DMS 273 (cell line): ENCODE results near the gene MACROD2.
"Not testable (repeated sequence)": the region's sequence is repeated elsewhere in the genome, so short reads cannot be mapped to it uniquely, and the experiment has no call there.

Source experiments
- DNase-seq: peaks from one replicate; lab custom pipeline; 2025; ENCODE audit not compliant: unreplicated experiment; lab: John Stamatoyannopoulos, UW

The MACROD2 gene

DNA sequence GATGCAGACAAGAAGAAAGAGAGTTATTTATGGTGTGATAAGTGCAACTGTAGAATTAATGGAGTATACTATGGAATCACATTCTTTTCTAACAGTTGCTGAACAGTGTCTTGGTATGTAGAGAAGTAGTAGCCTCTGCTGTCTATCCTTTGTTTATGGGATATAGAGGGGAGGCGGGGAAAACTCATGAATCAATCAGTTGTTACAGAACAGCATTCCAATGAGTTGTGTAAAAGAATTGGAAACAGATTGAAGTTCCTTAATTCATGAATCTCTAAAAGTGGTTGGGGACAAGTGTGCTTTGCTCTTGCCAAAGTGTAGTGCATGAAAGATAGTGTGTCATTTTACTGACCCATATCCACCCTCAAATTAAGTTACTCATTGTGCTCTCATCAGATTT is 264.4 kb downstream of the MACROD2 start:
- DNase-seq = no peak

- no peak for DNase-seq
Measured at GRCh38 chr20:14260367-14260766, 265.1 kb downstream of the MACROD2 start.

DNA sequence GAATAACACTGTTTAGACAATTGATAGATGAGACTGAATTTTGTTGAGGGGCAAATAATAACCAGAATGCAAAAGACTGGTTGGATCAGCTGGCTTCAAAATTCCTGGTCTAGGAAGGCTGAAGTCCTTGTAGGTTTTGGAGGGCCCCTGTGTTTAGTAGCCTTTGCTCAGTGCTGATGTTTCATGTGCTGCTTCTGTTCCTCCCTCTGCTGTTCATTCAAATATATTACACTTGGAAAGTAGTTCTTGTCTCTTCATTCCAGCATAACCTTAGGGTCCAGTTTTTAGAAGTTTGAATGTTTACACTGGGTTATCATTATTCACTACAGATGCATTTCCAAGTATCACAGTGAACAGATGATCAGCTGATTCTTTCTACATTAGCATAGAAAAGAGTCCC is 269.6 kb downstream of the MACROD2 start:
- peak; percentile 18 for DNase-seq

DNA sequence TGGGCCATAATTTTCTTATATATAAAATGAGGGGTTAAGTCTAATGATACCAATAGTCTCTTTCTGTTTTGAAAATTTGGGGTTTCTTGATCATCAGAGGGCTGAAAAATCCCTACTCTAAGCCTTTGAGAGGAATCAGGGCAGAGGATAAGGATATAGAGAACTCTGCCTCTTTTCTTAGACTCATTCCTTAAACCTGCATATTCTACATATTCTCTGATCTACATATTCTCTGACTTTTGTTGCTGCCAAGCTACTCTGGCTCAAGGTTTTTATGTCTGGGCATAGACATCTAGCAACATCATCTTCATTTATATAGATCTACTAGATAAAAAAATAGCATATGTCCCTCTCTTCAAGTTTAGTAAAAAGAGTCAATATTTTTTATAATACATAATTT is 270.9 kb downstream of the MACROD2 start:
- no peak for DNase-seq

GRCh38 chr20:14270751-14271150 is 275.4 kb downstream of the MACROD2 start:
- not testable (repeated sequence) for DNase-seq

GRCh38 chr20:14282140-14282539 is 286.8 kb downstream of the MACROD2 start:
- DNase-seq = no peak

DNA sequence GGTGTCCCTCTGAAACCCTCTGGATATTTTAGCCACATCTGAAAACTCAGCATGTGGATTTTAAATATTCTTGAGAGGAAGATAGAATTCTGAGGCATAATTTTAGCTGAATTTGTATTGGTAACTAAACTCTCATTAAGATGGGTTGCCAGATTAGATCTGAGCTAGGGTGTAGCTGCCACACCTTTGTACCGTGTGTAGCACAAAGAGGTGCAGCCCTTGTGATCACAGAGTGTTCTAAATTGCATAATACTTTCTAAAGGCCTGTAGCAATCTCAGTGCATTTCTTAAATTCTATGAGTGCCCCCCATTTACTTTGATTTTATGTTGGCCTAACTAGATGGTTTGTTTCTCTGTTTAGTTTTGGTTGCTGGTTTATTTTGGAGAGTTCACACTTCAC is 289.1 kb downstream of the MACROD2 start:
- no peak for DNase-seq

GRCh38 chr20:14288341-14289330 is 293.3 kb downstream of the MACROD2 start:
- DNase-seq = no peak

DNA sequence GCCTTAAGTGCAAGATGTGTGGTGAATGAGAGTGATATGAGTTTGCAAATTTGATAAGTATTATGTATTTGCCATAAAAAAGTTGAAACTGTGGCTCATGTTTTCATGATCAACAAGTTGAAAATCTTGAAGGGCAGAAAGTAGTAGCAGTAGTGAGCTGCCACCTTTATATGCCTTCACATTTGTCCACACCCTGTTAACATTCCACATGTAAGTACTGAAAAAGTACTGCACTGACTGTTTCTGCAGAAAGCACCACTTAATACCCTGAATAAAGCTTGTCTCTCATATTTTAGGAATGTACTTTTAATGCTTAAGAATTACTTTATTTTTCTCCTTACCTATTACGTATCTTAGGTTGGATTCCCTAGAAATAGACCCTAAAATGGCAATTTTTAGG is 296.2 kb downstream of the MACROD2 start:
- DNase-seq = no peak

DNA sequence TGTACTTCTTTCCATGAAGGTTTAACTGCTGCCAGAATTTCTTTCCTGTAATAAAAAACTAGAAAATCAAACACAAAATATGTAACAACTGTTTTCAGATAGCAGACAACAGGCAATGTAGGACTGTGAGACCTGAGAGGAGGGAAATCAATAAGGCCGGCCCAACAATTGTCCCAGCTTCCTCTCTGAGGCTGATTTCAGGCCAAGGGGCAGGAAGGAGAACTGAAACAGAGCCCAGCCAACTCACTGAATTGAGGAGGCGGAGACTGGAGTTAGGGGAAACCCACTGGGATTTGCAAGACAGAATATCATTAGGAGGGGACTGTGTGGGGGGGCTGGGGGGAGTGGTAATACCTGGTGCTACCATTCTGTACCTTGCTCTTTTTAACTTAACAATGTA is 299.9 kb downstream of the MACROD2 start:
- no peak for DNase-seq

DNA sequence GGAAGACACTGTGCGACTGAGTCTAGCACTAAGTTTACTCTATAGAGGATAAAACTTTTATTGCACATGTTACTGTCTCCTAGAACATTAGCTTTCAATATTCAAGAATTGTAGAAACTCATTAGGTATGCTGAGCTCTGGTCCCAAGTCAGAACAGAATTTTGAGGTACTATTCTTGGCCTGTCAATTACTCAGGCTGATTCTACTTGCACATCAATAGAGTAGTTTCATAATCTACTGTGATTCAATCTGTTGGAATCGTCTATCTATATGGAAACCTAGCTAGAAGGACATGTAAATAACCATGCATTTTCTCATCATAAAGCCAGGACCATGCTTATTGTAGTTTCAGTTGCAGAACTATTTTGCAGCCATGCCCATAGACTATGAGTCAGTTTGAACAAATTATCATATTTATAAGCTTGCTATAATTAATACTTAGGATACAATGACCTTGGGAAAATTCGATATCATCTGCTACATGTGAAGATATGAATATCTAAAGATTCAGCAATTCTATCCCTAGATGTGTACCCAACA is 300.5 kb downstream of the MACROD2 start:
- DNase-seq = no peak

DNA sequence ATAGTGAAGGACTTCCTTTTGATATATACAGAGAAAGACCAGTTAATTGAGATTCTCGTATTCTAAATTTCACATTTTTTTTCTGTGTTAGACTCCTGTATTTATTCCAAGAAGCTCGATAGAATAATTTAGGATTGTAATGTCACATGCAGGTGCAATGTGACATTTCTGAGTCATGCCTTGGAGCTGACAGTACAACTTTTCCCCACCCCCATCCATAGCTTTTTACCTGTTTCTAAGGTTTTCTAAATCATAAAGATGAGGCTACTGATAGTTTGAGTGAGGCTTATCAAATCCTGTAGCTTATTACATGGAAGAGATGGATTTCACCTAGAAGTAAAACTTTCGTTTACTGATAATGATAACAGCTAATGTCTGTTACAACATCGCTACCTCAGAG is 304.5 kb downstream of the MACROD2 start:
- DNase-seq = no peak

GRCh38 chr20:14303106-14303505 is 307.8 kb downstream of the MACROD2 start:
- DNase-seq = no peak

DNA sequence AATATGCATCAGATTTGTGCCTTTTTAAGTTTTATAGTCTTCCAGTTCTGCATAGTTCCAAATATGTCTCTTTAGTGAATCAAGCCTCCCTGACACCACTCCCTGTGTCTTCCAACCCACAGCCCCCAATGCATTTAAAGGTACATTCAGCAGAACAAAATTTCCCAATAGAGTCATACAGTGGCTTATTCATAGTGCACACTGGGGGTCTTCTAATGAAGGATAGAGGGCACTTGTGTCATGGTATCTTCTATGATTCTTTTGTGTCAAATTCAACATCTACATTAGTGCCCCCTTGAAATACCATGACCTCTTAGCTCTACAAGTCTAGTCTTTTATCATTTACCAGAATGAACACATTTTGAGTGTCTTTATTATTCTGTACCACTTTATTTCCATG is 308.3 kb downstream of the MACROD2 start:
- DNase-seq = no peak

DNA sequence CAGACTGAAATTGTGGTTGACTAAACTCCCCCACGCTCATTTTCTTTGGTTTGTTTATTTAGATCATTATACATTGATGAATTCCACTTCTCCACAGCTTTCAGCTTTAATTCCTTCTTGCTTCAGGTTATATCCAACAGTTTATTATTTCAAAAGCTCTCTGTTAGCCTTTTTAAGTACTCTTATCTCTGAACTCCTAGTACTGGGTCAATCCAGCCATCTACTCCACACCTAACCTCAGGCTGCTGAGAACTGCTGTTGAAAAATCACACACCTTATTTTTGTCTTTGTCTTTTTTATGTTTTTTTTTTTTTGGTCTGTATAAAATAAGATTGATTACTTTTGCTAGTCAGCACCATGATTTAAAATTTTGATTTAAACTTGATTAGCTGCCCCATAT is 309.2 kb downstream of the MACROD2 start:
- DNase-seq = no peak

- DNase-seq = no peak
Measured at GRCh38 chr20:14307956-14308355, 312.6 kb downstream of the MACROD2 start.

DNA sequence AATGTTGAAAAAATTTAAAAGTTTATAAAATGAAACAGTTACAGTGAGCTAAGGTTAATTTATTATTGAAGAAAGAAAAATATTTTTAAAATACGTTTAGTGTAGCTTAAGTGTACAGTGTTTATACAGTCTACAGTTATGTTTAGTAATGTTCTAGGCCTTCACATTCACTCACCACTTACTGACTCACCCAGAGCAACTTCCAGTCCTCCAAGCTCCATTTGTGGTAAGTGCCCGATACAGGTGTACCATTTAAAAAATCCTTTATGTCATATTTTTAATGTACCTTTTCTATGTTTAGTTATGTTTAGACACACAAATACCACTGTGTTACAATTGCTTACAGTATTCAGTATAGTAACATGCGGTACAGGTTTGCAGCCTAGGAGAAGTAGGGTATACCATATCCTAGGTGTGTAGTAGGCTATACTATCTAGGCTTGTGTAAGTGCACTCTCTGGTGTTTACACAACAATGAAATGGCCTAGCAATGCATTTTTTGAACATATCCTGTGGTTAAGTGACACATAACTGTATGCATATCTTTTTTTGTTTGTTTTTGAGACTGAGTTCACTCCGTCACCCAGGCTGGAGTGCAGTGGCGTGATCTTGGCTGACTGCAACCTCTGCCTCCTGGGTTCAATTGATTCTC is 315.8 kb downstream of the MACROD2 start:
- no peak for DNase-seq

- no peak for DNase-seq
Measured at GRCh38 chr20:14312001-14312400, 316.7 kb downstream of the MACROD2 start.

GRCh38 chr20:14313341-14314020 is 318.2 kb downstream of the MACROD2 start:
- DNase-seq = no peak

- DNase-seq = no peak
Measured at GRCh38 chr20:14319704-14320103, 324.4 kb downstream of the MACROD2 start.

DNA sequence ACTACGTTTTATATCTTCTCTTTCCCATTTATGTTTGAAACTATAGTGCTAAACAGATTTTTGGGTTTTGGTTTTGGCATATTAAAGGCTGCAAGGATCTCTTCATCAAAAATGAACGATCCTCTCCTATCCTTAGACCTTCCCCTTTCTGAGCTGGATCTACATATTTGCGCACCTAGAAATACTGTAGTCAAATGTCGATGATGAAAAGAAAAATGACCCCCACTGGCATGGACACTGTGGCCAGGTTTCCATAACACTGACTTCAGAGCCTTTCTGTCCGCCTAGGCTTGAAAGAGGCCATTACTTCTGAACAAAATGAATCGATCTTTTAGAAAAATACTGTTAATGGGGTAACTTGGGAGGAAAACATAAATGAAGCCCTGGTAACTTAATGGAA is 336.3 kb downstream of the MACROD2 start:
- DNase-seq = no peak
